SK-N-SH (cell line): ENCODE data around the gene PCGF1.

Source experiments
- CTCF ChIP-seq: fragments of 200-600 bp; sonication (generic); IDR thresholded peaks from 2 replicates; pipeline ENCODE4 v1.6.1; 2017; ENCODE audit warnings: antibody characterized with exemption, mild to moderate bottlenecking, moderate library complexity
- POLR2AphosphoS5 ChIP-seq: IDR thresholded peaks from 2 replicates; pipeline ENCODE4 v1.6.1; 2012; ENCODE audit warnings: low read depth, low read length
- TF ChIP-seq, protein P1 (sequence below): IDR thresholded peaks from 2 replicates; pipeline ENCODE4 v1.6.1; 2012; ENCODE audit warnings: mild to moderate bottlenecking, low read depth, low read length, moderate library complexity

DNA sequence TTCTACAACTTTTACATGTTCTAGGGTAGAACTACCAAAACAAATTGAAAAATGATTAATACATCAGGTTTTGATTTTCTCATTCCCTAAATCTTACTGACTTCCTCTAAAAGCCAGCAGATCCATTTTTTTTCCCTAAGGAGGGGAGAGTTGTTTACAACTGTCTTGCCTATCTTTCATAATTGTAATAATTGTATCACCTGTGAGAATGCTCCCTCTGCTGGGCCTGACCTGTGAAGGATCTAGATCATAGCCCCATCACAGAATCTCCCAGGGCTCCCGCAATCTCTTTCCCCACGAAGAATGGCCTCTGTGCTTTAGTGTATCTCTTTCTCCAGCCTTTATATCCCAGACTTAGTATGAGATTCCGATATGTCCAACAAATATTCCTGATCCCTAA lies 37.1 kb upstream of the PCGF1 start:
- TF ChIP-seq CTCF (peak; percentile 13; the same call in 1 of the 2 replicates), POLR2AphosphoS5 (no peak)
- TF ChIP-seq, protein P1, sequence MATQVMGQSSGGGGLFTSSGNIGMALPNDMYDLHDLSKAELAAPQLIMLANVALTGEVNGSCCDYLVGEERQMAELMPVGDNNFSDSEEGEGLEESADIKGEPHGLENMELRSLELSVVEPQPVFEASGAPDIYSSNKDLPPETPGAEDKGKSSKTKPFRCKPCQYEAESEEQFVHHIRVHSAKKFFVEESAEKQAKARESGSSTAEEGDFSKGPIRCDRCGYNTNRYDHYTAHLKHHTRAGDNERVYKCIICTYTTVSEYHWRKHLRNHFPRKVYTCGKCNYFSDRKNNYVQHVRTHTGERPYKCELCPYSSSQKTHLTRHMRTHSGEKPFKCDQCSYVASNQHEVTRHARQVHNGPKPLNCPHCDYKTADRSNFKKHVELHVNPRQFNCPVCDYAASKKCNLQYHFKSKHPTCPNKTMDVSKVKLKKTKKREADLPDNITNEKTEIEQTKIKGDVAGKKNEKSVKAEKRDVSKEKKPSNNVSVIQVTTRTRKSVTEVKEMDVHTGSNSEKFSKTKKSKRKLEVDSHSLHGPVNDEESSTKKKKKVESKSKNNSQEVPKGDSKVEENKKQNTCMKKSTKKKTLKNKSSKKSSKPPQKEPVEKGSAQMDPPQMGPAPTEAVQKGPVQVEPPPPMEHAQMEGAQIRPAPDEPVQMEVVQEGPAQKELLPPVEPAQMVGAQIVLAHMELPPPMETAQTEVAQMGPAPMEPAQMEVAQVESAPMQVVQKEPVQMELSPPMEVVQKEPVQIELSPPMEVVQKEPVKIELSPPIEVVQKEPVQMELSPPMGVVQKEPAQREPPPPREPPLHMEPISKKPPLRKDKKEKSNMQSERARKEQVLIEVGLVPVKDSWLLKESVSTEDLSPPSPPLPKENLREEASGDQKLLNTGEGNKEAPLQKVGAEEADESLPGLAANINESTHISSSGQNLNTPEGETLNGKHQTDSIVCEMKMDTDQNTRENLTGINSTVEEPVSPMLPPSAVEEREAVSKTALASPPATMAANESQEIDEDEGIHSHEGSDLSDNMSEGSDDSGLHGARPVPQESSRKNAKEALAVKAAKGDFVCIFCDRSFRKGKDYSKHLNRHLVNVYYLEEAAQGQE = no peak
